GM20000 (cell line): Measurements from ENCODE around the gene TNIK.

Source experiments
- DNase-seq: peaks from one replicate; pipeline ENCODE4 v3.0.0; 2012; ENCODE audit warnings: low spot score
- TF ChIP-seq, protein P1 (sequence below): IDR thresholded peaks from 2 replicates; pipeline ENCODE4 v1.5.1; 2012; ENCODE audit warnings: mild to moderate bottlenecking, control low read depth; ENCODE audit errors: extremely low read depth, missing control alignments

TNIK gene

DNA sequence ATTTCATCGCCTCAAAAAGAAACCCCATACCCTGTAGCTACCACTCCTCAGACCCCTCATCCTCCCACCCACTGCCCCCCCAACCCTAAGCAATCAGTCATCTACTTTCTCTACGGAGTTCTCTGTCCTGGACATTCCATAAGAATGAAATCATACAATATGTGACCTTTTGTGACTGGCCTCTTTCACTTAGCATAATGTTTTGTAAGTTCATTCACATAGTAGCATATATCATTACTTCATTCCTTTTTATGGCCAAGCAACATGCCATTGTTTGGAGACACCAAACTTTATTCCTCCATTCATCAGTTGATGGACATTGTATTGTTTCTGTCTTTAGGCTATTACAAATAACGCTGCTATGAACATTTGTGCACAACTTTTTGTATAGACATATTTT lies 64.2 kb downstream of the TNIK start:
- TF ChIP-seq, protein P1, sequence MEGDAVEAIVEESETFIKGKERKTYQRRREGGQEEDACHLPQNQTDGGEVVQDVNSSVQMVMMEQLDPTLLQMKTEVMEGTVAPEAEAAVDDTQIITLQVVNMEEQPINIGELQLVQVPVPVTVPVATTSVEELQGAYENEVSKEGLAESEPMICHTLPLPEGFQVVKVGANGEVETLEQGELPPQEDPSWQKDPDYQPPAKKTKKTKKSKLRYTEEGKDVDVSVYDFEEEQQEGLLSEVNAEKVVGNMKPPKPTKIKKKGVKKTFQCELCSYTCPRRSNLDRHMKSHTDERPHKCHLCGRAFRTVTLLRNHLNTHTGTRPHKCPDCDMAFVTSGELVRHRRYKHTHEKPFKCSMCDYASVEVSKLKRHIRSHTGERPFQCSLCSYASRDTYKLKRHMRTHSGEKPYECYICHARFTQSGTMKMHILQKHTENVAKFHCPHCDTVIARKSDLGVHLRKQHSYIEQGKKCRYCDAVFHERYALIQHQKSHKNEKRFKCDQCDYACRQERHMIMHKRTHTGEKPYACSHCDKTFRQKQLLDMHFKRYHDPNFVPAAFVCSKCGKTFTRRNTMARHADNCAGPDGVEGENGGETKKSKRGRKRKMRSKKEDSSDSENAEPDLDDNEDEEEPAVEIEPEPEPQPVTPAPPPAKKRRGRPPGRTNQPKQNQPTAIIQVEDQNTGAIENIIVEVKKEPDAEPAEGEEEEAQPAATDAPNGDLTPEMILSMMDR, result no peak
- DNase-seq, result no peak

DNA sequence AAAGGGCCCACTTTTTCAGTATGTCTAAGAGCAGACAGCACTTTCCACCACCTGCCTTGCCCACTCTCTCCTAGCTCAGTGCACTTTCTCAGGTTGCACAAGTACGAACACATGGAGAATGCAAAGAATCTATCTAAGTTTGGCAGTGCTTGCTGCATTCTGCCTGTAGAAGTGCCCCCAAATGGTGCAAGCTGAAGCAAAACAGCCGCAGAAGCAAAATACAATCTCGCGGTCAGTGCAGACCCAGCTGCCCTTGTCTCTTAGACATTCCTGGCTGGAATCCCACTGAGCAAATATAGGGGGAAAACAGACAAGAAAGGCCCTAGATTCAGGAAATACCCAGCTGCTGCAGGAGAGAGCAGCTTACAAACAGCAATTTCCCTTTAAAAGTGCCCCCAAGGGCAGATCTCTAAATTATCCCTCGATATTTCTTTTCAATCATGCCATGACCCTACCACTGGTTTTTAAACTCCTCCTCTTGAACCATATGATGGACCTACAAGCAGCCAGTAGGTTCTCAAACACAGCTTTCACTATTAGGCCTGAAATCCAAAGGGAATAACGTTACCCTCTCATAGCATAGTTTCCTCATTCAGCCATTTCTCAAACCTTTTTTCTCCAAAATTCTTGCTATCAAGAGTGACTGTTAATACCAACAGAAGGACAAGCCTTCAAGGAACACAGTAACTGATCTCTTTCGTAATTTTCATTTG lies 67.0 kb downstream of the TNIK start:
- TF ChIP-seq, protein P1, result no peak
- DNase-seq, result no peak

DNA sequence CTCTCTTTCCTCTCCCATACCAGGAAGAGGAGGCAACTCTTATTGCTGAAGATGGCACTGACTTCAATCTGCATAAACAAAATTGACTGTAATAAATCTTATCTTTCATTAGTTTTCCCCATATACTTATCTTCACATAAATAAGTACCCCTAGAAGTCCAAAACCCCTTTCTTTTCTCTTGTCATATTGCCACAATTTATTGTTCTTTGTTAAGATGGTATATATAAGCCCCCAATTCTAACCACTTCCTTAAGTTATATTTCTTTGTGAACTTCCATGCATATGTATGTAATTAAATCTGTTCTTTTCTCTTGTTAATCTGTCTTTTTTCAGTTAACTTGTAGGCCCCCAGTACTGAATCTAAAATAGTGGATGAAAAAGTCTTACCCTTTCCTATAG lies 68.8 kb downstream of the TNIK start:
- DNase-seq, result no peak
- TF ChIP-seq, protein P1, result no peak

DNA sequence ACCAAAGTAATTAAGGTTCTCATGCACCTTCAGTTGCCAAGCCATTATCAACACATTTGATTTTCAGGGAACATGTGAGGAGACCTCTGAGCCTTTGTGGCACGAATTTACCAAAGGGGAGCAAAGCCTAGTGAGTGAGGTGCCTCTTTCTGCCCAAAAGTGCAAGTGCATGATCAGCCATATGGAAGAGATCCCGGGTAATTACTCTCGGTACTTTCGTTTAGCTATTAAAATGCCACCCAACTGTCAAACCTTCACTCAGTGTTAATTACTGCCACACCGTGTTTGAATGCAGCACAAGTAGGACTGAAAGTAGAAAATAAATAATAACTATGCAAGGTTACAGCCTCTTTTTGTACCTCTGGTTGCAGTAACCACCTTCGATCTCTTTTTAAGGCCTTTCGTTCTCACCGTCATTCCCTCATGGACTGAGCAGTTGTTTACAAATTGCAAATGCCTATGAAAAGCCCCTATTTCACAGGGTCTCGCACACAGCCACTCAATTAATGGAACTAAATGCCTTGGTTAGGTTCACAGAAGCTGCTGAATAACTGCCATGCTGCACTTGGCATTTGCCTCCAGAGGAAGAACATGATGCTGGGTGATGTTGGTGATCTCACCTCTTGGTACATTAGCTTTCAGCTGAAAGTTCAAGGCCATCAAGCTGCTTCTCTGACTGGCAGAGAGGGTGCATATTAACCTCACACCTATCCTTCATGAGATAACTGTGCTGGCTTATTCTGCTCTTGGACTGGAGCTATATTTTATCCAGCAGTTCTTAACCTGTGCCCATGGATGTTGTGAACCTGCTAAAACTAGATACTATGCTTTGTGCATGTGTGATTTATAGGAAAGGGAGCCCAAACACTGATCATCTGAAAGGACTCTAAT lies 69.9 kb downstream of the TNIK start:
- TF ChIP-seq, protein P1, result no peak
- no peak for DNase-seq

DNA sequence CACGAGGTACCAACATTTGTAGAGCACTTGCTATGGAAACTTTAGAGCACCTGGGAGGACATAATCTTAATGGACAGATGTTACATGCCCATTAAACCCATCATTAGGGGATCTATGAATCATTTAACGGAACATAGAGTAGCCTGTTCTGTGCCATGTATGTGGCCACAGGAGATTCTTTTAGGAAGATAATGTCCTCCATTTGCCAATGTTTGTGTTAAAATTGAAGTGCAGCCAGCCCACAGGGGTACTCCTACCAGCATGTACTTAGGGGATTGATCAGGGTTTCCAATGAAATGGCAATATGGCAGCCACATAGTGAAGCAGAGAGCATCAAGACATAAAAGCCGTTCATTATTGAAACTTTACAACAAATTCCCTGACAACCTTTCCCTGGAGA lies 70.7 kb downstream of the TNIK start:
- TF ChIP-seq, protein P1, result no peak
- DNase-seq, result no peak

DNA sequence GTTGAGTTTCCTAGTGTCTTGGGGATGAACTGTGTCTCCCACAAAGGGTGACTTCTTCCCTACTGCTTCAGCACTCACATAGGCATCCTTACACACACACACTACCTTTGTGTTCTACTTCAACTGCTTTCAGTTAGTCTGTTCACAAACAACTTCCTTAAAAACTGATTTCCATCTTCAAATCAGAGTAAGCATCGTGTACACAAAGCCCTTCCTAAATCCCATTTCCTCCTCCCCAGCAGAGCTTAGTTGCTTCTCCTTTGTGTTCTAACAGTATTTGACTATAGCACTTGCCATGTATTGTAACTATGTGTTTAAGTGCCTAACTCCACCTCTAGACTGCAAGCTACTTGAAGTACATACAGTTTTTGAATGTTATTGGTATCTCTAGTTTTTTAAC lies 71.7 kb downstream of the TNIK start:
- TF ChIP-seq, protein P1, result no peak
- DNase-seq, result no peak

DNA sequence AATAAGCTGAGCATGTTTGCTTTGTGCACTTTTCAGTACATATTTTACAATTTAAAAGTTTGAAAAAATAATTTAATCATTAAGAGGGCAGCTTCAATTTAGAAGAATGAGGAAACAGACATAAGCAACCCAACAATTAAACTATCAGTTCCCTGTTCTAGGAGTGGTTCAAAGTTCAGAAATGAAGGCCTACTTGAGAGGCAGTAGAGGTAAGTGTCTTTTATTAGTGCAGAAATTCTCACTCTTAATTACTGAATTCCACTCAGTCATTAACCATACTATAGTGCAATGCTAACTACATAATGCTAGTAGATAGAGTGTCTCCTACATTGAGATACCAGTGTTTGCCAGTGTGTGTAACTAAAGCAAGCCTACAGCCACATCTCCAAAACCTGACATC lies 73.1 kb downstream of the TNIK start:
- DNase-seq, result no peak
- TF ChIP-seq, protein P1, result no peak
